UCSD-AML1 (cell line): ENCODE results near the gene ADAMTS20.
"Not testable (repeated sequence)": the region's sequence is repeated elsewhere in the genome, so short reads cannot be mapped to it uniquely, and the experiment has no call there.

Experiments used
- DNase-seq: peaks from one replicate; lab custom pipeline; 2025; ENCODE audit not compliant: unreplicated experiment; lab: John Stamatoyannopoulos, UW

ADAMTS20 gene, protein sequence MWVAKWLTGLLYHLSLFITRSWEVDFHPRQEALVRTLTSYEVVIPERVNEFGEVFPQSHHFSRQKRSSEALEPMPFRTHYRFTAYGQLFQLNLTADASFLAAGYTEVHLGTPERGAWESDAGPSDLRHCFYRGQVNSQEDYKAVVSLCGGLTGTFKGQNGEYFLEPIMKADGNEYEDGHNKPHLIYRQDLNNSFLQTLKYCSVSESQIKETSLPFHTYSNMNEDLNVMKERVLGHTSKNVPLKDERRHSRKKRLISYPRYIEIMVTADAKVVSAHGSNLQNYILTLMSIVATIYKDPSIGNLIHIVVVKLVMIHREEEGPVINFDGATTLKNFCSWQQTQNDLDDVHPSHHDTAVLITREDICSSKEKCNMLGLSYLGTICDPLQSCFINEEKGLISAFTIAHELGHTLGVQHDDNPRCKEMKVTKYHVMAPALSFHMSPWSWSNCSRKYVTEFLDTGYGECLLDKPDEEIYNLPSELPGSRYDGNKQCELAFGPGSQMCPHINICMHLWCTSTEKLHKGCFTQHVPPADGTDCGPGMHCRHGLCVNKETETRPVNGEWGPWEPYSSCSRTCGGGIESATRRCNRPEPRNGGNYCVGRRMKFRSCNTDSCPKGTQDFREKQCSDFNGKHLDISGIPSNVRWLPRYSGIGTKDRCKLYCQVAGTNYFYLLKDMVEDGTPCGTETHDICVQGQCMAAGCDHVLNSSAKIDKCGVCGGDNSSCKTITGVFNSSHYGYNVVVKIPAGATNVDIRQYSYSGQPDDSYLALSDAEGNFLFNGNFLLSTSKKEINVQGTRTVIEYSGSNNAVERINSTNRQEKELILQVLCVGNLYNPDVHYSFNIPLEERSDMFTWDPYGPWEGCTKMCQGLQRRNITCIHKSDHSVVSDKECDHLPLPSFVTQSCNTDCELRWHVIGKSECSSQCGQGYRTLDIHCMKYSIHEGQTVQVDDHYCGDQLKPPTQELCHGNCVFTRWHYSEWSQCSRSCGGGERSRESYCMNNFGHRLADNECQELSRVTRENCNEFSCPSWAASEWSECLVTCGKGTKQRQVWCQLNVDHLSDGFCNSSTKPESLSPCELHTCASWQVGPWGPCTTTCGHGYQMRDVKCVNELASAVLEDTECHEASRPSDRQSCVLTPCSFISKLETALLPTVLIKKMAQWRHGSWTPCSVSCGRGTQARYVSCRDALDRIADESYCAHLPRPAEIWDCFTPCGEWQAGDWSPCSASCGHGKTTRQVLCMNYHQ (N-terminal part only)

DNA sequence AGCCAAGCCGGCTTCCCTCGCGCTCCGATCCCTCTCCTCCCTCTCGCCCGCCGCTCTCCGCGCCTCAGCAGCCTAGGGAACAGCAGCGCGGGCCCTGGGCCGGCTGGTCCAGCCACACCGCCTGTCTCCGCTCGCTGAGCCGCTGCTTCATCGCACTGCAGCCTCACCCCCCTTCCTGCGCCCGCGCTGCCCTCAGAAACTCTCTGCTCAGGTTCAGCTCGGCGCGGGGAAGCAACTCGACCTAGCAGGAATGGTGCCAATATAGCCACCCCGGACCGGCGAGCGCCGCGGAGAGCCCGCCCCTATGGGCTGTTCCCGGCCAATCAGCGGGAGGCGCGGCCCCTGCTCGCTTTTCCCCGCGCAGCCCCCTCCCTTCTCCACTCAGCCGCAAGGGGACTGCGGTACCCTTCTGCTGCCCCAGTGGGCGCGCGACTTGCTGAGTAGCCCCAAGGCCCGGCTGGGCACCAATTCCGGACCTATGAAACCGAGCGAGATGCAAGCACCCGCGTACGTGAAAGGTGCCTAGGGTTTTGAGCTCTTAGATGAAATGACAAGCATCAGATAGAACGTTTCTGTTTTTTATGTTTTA lies at the start of gene ADAMTS20:
Gene ADAMTS20, minus strand, starts transcription at position 233 of the 589 bp plus-strand sequence. CDS start 282 bp downstream, outside the sequence.
- DNase-seq: no peak

DNA sequence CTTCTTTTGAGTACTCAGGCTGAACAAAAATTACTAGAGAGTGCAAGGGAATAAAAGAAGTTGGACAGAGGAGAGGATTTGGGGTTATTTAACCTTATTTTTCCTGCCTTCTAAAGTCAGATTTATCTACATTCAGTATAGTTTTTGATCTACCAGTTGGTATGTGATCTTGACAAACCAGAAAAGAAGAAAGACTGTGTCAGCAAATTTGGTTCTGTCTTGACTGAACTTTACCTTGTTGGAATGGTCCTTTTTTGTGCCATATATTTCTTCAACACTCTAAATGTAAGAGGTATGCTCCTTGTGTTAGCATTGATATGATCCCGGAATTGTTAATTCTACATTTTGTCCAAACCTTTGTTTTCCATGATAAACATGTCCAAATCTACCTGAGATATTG lies 47.7 kb upstream of the ADAMTS20 start:
- DNase-seq: no peak

DNA sequence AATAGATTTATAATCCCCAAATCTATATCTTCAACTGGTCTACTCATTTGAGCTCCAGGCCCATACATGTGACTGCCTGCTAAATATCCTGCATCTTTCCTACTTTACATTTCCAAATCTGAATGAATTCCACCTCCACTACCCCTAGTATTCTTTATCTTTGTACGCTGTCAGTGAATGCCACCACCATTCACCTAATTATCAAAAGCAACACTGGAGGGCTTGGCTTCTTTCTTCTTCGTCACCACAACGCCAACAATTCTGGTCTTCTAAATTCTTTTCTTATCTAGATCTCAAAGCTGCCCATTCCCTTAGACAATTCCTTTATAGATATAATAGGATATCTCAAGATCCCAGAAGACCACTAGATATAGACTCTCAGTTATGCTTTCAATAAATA lies 47.1 kb upstream of the ADAMTS20 start:
- no peak for DNase-seq

DNA sequence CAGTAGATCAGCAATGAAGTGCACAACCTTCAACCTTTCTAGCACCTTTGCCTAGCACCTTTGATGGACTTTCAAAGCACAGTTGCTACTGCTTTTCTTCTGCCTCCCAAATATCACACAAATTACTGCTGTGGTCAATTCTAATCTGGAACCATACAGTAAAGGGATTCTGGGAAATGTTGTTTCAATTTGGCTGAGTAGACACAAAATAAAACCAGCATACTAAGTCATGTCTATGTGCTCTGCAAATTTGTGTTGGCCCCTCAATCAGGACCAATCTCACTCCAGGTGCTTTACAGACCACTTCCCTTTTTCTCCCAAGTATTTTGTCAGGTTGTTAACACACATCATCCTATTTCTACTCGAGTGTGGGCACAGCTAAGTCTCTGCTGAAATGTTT lies 38.3 kb upstream of the ADAMTS20 start:
- no peak for DNase-seq

DNA sequence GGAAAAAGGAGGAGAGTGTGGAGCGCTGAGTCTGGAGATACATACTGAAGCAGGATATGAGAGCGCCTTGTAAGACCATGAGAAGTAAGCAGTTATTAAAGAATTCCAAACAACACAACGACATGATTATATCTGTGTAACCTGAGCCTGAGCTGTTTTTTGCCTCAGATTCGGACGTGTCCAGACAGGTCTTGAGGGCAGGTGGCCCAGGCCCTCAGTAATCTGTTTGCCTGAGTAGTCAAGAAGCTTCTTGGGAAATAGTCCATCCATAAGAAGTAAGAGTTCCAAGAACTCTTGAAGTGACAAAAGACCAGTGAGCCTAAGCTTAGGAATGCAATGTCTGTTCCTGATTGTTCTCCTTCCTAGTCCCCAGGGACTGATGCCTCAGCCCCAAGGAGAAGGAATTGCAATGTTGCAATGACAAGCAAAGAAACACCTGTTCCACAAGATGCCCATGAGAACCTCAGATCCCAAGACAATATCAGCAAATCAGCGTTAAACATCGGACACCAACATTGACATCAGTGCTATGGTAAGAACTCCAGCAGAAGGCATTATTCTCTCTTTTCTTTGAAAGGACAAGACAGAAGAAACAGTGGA lies 34.7 kb upstream of the ADAMTS20 start:
- DNase-seq: no peak

DNA sequence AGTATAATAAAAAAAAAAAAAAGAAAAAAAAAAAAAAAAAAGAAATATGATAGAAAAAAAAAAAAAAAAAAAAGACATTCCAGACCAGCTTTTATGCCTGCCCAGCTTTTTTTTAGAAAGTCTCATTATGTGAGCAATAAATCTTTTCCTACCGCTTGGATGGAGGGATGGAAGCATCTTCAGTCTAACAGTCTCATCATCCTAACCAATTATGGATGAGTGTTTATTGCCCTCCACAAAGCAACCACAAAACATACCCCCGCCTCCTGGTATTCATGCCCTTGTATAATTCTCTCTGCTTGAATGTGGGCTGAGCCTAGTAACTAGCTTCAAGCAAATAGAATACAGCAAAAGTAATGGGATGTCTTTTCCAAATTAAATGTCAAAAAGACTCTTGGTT lies 33.7 kb upstream of the ADAMTS20 start:
- DNase-seq: no peak

DNA sequence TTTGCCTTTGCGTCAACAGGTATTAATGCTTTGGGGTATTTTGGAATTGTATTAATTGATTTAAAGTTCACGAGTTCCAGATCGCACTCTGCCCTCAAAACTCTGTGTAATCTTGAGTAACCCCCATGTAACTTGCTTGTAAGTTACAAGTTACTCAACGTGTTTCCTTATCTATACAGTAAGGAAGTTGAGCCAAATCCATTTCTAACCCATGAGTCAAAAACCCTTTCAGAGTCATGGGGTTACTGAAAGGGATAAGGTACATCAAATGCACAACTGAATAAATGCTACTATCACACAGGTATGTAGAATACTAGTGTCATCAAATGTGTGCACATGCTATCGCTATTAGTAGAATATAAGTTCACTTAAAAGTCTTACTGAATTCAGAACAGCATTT lies 28.6 kb upstream of the ADAMTS20 start:
- DNase-seq: no peak

DNA sequence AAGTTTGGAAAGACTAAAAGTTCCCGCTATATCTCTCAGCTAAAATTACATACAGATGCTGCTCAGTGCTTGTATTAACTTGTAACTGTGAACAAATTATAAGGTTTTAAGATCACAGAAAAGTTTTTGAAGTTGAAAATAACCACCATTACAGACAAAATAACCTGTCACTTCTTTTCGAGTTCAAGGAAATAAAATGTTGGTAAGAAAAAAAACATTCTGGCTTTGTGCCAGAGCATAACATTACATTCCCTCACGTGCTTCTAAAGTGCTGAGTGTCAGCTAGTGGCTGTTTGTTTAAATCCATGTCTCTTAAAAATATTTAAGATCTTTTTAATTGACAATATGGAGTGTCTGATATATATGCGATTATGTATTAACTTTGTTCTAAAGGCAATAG lies 27.2 kb upstream of the ADAMTS20 start:
- no peak for DNase-seq

DNA sequence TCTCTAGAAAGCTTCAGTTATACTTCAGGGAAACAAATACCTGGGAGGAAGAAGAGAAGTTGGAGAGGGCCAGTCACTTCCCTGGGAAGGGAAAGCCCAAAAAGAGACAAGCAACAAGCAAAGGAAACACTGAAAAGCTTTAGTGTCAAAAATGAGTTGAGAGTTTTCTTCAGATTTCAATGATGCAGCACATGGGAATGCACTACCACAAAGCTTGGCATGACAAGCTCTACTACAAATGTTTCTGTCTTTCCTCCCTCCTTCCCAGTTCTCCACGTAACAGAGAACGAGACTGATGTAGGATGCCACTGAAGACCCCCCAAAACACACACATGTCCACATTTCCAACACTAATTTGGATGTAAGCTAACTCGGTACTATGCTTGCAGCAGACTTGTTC lies 26.8 kb upstream of the ADAMTS20 start:
- DNase-seq: no peak

DNA sequence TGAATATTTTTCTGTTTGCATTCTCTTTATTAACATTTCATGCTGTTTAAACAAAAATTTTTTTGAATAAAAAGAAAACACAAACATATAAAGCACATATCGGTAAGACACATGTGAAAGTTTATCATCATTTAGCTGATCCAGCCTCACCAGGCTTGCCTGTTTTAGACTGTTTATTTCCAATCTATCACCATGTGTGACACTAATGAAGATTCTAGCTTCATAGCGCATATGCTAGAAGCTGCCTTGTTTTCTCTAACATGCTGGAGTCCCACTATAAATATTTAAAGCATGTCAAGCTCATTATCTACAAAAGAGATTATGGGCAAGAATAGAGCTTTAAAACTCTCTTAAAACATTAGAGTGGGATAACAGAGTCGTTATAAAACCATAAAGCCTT lies 25.4 kb upstream of the ADAMTS20 start:
- no peak for DNase-seq

DNA sequence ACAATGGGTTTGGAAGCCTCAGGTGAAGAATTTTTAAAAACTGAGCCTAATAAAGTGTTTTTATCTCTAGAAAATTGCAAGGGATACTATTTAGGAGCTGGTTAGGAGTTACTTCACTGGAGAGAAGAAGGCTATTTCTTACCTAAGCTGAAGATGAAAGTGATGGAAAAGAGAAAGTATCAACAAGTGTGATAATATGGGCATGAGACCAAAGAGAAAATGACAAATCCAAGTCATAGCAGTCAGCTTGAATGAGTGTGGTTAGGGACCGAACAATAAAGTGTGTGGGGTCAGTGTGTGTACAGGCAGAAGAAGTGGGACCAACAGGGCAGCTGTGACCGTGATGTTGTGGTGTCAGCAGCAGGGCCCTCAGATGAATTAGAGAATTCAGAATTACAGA lies 24.2 kb upstream of the ADAMTS20 start:
- DNase-seq: no peak

DNA sequence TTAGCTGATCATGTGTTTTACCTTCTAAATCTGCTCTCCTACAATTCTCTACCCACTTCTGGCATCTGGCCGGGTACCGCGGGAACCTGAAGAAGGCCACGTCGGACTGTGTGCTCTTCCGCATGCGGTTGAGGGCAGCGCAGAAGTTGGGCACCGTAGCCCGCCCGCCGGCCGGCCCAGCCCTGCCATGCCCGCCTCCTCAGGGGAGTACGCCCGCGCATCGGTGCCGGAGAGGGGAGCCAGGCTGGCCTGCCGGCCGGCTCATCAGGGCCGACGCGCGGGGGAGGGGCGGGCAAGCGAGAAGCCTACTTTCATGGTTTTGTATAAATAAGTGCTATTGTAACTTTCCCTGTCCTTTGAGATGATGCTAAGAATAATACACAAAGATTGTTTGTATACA lies 19.9 kb upstream of the ADAMTS20 start:
- no peak for DNase-seq

DNA sequence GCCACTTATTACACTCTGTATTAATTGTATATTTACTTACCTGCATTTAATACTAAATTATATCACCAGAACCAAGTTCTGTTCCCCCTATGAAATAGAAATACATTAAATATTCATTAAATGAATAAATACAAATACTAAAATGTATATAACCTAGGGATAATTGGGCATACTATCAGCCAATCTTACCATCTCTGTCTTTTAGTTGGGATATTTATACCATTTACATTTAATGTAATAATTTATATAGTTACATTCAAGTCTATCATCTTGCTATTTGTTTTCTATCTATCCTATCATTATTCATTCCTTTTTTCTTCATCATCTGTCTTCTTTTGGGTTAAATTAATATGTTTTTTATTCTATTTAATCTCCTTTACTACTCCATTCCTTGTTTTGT lies 4.1 kb upstream of the ADAMTS20 start:
- DNase-seq: no peak

DNA sequence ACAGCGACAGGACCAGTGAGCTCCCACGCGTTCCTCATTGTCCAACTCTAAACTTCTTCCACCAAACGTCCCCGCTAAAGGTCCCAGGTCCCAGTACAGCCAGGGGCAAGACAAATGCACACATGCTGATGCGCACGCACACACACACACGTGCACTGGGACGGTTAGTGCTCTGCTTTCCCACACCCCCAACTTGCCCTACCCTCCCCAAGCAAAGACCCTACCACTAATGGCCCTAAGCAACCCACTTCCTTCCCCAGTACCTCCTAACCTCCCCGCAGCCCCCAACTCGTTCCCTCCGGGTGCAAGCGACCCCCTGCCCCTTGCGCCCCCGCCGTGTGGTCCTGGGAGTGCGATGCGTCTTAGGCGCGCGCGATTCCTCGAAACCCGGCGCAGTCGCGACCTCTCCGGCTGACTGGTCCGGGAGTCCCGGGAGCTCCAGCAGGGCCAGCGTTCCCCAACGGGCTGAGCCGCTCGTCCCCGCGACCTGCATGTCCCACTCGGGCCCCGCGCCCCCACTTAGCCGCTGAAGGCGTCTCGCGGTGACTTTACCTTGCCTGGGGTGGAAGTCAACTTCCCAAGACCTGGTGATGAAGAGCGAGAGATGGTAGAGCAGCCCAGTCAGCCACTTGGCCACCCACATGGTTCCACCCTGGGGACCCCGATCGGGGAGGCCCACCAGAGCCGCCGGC lies 578 bp downstream of the ADAMTS20 start:
- no peak for DNase-seq

DNA sequence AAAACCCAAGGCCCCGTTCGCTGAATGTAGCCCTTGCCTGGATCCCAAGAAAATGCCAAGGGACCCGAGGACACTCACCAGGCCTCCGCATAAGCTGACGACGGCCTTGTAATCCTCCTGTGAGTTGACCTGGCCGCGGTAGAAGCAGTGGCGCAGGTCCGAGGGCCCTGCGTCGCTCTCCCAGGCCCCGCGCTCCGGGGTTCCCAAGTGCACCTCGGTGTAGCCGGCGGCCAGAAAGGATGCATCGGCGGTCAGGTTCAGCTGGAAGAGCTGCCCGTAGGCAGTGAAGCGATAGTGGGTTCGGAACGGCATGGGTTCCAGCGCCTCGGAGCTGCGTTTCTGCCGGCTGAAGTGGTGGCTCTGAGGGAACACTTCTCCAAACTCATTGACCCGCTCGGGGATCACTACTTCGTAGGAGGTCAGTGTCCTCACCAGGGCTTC lies 1.2 kb downstream of the ADAMTS20 start:
- no peak for DNase-seq

DNA sequence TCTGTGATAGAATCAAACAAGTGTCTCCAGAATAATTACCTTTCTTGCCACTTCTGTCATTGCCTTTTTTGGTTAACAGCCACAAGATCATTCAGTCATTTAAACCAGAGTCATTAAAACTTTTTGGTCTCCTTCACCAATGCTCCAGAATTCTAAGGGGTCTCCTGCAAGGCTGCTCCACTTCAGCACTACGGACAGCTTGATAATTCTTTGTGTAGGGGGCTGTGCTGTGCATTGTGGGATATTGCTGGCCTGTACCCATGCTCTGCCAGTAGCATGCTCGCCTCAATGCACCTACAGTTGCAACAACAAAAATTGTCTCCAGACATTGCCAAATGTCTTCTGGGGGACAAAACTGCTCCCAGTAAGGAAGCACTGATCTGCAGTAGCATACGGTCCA lies 7.3 kb downstream of the ADAMTS20 start:
- no peak for DNase-seq

DNA sequence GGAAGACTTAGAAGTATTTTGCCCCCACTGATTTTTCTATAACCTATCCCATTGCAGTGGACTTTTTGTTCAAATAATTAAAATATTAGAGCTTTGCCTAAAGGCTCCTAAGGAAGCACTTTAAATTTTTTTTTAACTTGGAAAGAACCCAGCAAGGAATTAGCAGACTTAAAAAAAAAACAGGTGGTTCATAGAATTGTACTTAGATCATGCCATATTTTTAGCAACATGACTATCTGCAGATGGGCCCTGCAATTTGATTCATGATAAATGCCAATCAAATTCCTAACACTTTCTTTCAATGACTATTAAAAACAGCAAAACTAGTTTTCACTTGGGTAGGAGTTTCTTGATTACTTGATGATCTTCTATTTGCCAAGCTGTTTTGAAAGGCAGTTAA lies 11.5 kb downstream of the ADAMTS20 start:
- no peak for DNase-seq

DNA sequence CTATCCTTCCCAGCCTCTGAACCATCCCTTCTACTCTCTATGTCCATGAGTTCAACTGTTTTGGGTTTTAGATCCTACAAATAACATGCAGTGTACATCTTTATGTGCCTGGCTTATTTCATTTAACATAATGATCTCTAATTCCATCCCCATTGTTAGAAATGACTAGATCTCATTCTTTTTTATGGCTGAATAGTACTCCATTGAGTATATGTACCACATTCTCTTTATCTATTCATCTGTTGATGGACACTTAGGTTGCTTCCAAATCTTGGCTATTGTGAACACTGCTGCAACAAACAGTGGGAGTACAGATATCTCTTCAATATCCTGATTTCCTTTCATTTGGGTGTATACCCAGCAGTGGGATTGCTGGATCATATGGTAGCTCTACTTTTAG lies 14.3 kb downstream of the ADAMTS20 start:
- DNase-seq: not testable (repeated sequence)

DNA sequence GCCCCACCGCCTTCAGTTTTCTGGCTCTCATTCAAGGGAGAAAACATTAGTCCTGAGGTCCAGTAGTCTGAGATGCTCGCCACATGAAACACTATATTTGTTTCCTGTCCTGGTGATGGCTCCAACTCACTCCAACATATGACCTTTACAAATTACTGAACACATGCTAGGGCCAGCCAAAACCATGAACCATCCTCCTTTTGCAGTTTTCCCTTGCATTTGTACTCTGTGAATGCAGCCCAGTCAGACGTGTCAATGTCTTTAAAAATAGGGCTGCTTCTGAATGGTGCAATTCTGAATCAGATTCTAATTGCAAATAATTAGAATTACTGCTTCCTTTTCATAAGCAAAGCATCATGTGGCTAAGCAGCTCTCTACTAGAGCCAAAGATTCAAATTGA lies 36.0 kb downstream of the ADAMTS20 start:
- no peak for DNase-seq

DNA sequence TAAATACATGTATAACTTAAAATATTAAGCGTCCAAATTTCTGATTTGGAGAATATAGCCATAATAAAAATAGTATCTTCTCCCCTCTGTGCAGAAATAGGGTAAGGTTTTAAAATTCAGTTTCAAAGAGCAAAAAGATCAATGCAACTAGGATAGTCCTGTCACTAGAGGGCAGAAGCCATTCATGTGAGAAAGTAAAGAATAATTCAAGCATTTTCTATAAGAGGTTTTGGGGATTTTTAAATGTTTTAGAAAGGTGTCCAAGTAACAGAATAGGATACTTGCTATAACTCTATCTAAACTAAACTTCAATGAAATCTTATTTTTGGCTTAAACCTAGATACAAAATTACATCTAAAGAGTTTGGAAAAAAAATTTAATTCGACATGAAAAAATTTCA lies 50.3 kb downstream of the ADAMTS20 start:
- no peak for DNase-seq
